Gastroesophageal sphincter (tissue), 3 donors: Measurements from ENCODE around the gene ITIH1.

Experiments used
- CTCF ChIP-seq, 4 experiments: fragments of 200-600 bp in 2 of 4; fragments of 450-650 bp in 2 of 4; sonication (generic) in 1 of 4; IDR thresholded peaks; one replicate each; pipeline ENCODE4 v1.5.1; 2017 to 2019; ENCODE audit warnings: antibody characterized with exemption in 4 of 4, mild to moderate bottlenecking in 2 of 4, moderate library complexity in 2 of 4
- EP300 ChIP-seq: sonication (generic); formaldehyde crosslinking; IDR thresholded peaks from one replicate; pipeline ENCODE4 v1.6.1; 2017; ENCODE audit warnings: antibody characterized with exemption, mild to moderate bottlenecking
- POLR2A ChIP-seq, 2 donors: fragments of 450-650 bp; IDR thresholded peaks; one replicate each; pipeline ENCODE4 v1.6.1; 2017; ENCODE audit warnings: antibody characterized with exemption in 2 of 2, mild to moderate bottlenecking in 2 of 2, moderate library complexity in 1 of 2
- POLR2AphosphoS5 ChIP-seq: sonication (generic); formaldehyde crosslinking; IDR thresholded peaks from one replicate; pipeline ENCODE4 v1.6.1; 2017; ENCODE audit warnings: antibody characterized with exemption

GRCh38 chr3:52777959-52778805 lies 783 bp downstream of the ITIH1 start:
- no peak for TF ChIP-seq CTCF (IDR thresholded peaks at IDR 0.05)
- TF ChIP-seq POLR2A (IDR thresholded peaks at IDR 0.05): no peak
- TF ChIP-seq POLR2AphosphoS5: no peak
- TF ChIP-seq EP300: no peak
